Measurements from ENCODE around the gene ADAMTS17. TPM values are rescaled to one million over a fixed set of nuclear protein-coding genes. Genes with fewer than 3 reads are reported as not detected.

Gene ADAMTS17
- total and polyA plus RNA-seq, 2 experiments from 2014 or later = 0.69 to 3.3 TPM

- no peaks in the 10 kb centered on the region for H3K9me3 ChIP-seq (ENCODE audit: low read depth)
- H3K36me3 ChIP-seq = no peaks in the 10 kb centered on the region
- H3K27me3 ChIP-seq = peaks cover 6% of the 10 kb centered on the region
- no peak for TF ChIP-seq CTCF (IDR thresholded peaks at IDR 0.05; ENCODE audit: low read depth, low read length)
- H3K4me3 ChIP-seq = no peak overlapping the region
- DNase-seq (ENCODE audit: low read depth in 1 of 2, low spot score in 1 of 2) = no peak
- no peak overlapping the region for H3K27ac ChIP-seq
- H3K4me1 ChIP-seq (ENCODE audit: low read depth) = no peaks in the 10 kb centered on the region
Measured at GRCh38 chr15:100330629-100331215, 11.1 kb downstream of the ADAMTS17 start.

DNA sequence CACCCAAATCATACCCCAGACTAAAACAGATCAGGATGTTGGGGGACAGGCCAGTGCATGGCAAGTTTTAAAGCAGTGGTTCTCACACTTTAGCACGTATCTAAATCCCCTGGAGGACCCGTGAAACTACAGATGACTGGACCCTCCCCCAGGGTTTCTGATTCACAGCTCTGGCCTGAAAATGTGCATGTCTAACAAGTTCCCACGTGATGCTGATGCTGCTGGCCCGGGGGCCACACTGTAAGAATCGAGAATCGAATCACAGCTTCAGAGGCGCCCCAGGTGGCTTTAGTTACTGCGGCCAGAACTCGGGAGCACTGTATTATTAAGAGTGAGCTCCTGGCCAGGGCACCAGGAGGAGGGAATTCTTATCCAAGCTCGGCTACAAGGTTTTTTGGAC lies 11.6 kb downstream of the ADAMTS17 start:
- H3K27me3 ChIP-seq = peaks cover 6% of the 10 kb centered on the region
- no peaks in the 10 kb centered on the region for H3K36me3 ChIP-seq
- H3K4me3 ChIP-seq = no peak overlapping the region
- H3K27ac ChIP-seq = no peak overlapping the region
- no peak for DNase-seq (ENCODE audit: low read depth in 1 of 2, low spot score in 1 of 2)
- H3K4me1 ChIP-seq (ENCODE audit: low read depth) = no peaks in the 10 kb centered on the region
- no peak for TF ChIP-seq CTCF (IDR thresholded peaks at IDR 0.05; ENCODE audit: low read depth, low read length)
- H3K9me3 ChIP-seq (ENCODE audit: low read depth) = no peaks in the 10 kb centered on the region

GRCh38 chr15:100328796-100329195 lies 13.0 kb downstream of the ADAMTS17 start:
- H3K4me1 ChIP-seq (ENCODE audit: low read depth) = no peaks in the 10 kb centered on the region
- DNase-seq (ENCODE audit: low read depth in 1 of 2, low spot score in 1 of 2) = no peak
- TF ChIP-seq CTCF (IDR thresholded peaks at IDR 0.05; ENCODE audit: low read depth, low read length) = no peak
- H3K27ac ChIP-seq = no peak overlapping the region
- no peaks in the 10 kb centered on the region for H3K36me3 ChIP-seq
- H3K9me3 ChIP-seq (ENCODE audit: low read depth) = no peaks in the 10 kb centered on the region
- peaks cover 6% of the 10 kb centered on the region for H3K27me3 ChIP-seq
- no peak overlapping the region for H3K4me3 ChIP-seq

DNA sequence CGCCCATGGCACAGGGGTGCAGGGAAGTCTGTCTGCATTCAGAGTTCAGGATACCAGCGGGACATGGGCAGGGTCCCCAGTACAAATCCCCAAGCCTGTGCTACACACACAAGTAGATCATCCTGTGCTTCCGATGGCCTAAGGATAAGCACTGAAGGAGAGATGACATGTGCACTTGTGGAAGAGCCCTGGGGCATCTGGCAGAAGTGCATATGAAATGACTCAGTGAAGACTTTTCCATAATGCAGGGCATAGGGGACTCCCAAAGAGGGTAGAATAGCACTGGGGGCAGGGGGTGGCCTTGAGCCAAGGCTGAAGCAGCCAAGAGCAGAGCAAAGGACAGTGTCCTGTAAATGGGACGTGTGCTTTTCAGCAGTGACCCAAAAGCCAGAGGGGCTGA lies 22.9 kb downstream of the ADAMTS17 start:
- no peak overlapping the region for H3K27ac ChIP-seq
- no peak for DNase-seq (ENCODE audit: low read depth in 1 of 2, low spot score in 1 of 2)
- no peak for TF ChIP-seq CTCF (IDR thresholded peaks at IDR 0.05; ENCODE audit: low read depth, low read length)
- no peak overlapping the region for H3K4me3 ChIP-seq
- H3K27me3 ChIP-seq = no peaks in the 10 kb centered on the region
- no peaks in the 10 kb centered on the region for H3K4me1 ChIP-seq (ENCODE audit: low read depth)
- no peaks in the 10 kb centered on the region for H3K36me3 ChIP-seq
- no peaks in the 10 kb centered on the region for H3K9me3 ChIP-seq (ENCODE audit: low read depth)

DNA sequence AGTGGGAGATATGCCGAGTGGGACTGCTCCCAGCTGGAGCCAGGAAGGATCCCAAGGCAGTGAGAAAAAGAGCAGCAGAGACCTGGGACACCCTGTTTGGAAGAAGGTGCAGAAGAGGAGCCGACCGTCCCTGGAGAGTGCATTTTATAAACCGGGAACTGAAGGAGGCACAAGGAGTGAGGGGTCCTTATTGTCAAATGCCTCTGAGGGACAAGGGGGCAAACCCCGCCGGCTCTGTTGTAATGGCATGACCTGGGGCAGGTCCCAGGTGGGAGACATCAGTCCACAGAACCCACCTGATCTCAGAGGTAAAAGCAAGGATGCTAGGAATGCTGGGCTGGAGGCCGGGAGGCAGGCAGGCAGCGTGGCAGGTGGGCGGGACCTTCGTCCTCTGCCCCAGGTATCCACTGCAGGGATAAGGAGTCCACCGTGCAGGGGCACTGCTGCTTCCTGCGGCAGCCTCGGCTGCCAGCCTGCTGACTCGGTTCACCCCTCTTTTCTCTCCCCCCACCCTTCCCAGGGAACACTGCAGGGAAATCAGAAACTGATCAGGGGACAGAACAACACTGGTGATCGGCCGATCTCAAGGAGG lies 26.9 kb downstream of the ADAMTS17 start:
- no peak overlapping the region for H3K27ac ChIP-seq

More for the DNA sequence above, 26.9 kb downstream of the ADAMTS17 start:
- H3K9me3 ChIP-seq (ENCODE audit: low read depth) = no peaks in the 10 kb centered on the region
- H3K36me3 ChIP-seq = no peaks in the 10 kb centered on the region
- TF ChIP-seq CTCF (IDR thresholded peaks at IDR 0.05; ENCODE audit: low read depth, low read length) = no peak
- no peaks in the 10 kb centered on the region for H3K4me1 ChIP-seq (ENCODE audit: low read depth)
- no peak overlapping the region for H3K4me3 ChIP-seq
- no peak for DNase-seq (ENCODE audit: low read depth in 1 of 2, low spot score in 1 of 2)
- H3K27me3 ChIP-seq = no peaks in the 10 kb centered on the region
